Non-pigmented ciliary epithelial cell (primary cell): Measurements from ENCODE around the gene CLRN3.

Source experiments
- DNase-seq: peaks from one replicate; pipeline ENCODE4 v3.0.0-alpha.2; 2010; ENCODE audit warnings: low read depth

CLRN3 gene

GRCh38 chr10:127919418-127920271 is 26.9 kb upstream of the CLRN3 start:
- no peak for DNase-seq

DNA sequence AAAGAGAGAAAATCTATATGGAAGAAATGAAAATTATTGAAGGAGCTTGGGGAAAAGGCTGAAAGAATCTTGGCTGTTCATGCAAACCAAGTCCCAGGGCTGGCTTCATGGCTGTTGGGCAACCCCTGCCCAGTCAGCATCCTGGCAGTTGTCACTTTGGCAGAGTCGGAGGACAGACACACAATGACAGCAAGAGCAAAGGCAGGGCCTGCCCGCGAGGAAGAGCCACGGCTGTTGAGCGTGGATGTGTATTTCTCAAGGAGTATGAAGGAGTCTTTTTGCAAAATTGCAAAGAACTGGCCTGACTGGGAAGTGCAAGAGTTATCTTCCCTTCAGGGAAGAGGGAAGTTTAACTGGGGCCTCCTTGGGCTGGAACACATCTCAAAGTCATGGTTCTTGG is 25.8 kb upstream of the CLRN3 start:
- no peak for DNase-seq

GRCh38 chr10:127916826-127917225 is 24.1 kb upstream of the CLRN3 start:
- DNase-seq, result no peak

GRCh38 chr10:127915324-127915723 is 22.6 kb upstream of the CLRN3 start:
- no peak for DNase-seq

GRCh38 chr10:127913368-127913759 is 20.6 kb upstream of the CLRN3 start:
- DNase-seq, result no peak

DNA sequence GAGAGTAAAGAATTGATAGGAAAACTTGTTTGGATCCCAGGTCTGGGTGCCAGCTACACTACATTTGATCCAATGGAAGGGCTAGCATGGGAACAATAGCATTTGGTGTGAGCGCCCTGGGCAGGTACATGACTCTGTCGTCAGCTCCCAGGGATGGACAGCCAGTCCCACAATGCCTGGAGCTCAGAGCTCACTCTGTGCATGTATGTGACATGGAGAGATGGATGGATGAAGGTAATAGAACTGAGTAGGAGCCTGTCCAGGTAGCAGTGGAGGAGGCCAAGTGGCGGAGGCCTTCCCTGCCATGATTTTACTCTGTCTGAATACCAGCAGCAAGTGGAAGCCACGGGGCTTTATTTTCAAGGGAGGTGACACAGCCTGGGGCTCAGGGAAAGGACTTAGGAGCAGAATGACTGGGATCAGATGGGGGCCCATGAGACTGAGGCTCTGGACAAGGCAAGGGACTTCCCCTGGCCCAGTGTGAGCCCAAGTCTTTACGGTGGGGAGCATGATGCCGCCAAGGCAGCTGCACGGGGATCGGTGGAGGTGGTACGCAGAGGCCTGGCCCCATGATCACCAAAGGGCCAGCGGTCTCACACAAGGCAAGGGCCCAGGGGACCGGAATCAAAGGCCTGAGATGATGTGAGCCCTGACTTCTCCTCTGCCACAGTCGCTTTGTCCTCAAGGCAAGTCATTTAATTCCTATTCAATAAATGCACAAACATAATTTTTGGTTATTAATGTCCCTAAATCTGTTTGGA is 20.0 kb upstream of the CLRN3 start:
- no peak for DNase-seq

DNA sequence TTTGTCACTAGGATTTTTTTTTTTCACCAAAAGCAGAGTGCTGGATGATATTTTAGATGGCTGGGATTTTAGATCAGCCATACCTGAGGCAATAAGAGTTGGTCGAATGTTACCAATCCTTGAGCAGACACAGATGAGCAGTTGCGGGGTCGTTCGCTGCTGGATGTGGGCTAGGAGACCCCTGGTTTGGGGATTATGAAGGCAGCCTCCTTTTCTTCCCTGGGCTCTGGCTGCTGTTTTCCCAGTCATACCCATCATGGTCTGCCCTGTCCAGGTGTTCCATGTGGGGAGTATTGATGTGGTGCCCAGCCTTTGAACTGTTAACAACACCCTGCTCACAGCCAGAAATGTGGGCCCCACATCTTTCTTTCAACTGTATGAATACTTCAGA is 19.1 kb upstream of the CLRN3 start:
- no peak for DNase-seq

- no peak for DNase-seq
Observed at GRCh38 chr10:127911218-127911866, 18.6 kb upstream of the CLRN3 start.

DNA sequence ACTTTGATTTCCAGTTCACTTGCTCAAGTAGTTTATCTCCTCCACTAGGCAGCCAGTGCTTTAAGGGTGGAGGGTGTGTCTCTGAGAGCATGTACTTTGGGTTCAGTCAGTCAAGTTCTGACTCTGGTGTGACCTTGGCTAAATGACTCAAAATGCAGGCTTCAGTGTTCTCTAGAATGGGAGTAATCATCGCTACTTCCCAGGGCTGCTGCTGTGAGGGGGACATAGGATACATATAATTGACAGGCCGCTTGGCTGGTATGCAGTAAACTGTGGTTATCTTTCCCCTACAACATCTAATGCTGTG is 17.7 kb upstream of the CLRN3 start:
- DNase-seq, result no peak

- no peak for DNase-seq
Observed at GRCh38 chr10:127909716-127910463, 17.1 kb upstream of the CLRN3 start.

DNA sequence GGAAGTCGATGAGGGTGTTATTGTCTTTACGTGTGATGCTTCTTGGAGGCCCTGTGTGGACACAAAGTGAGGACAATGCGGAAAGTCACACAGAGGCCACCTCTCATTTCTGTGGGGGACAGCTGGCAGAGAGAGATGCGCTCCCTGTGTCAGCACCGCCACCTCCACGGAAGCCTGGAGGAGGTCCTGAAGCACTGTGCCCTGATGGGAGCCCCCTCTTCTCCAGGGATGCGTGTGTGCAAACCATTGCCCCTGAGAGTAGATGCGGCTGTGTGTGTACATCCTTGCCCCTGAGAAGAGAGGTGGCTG is 16.2 kb upstream of the CLRN3 start:
- no peak for DNase-seq

DNA sequence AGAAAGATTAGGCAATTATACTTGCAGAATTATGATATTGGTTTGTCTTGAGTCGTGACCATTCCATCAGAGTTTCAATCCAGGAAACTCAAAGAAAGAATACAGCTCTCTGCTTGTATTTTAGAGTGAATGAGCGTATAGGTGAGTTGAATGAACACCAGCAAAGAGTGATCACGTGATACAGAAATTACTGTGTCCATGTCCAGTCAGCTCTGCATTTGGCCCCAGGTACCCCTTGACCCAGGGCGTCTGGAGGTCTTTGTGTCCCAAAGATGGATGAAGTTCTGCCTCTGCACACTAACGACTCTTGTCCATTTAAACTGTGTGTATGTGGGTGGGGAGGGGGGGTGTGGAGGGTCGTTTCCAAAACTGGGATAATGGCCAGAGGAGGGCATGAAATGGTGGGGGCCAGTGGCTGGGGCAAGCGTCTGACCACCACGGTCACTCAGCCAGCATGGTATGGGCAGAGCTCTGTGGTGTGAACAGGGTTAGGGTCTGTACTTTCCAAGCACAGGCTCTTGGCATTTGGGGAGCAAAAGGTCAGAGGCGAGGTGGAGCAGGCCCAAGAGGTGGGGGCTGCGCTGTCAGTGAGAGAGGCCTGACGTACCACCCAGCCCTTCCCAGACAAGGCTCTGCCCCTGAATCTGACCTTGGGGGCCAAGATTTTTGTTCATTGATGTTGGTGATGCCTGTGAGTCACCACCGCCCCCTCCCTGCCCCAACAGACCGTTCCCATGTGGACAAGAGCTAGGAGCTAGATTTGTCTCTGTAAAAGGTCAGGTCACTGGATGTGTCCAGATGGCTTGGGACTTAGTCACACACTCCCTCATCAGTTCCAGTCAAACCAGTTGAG is 15.6 kb upstream of the CLRN3 start:
- DNase-seq, result peak; percentile 61

DNA sequence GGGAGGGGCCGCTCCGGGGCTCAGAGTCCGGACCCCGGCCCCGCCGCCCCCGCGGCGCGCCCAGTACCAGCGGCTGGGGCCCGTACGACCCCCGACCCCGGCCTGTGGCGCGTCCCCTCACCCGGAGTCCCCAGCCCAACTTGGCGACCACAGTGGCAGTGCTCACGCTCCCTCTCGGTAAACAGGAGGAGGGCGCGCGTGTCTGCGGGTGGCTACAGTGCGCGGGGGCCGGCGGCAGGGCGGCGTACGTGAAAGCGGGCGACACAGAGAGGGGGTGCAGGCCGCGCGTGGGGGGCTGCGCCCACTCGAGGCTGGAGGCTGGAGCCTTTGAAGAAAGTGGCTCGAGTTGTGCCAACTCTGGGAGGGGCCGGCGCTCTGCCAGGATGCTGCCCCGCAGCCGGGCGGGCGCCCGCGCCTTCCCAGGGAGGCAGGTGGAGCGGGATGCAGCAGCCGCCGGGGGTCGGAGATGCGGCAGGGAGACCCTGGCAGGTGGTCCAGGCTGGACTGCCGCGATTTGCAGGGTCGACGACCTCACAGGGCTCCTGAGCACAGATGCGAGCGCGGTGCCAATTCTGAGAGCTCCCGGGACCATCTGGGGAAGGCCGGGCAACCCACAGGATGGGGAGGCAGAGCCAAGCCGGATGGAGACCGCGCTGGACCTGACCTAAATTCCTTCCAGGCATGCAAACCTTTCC is 14.8 kb upstream of the CLRN3 start:
- no peak for DNase-seq

DNA sequence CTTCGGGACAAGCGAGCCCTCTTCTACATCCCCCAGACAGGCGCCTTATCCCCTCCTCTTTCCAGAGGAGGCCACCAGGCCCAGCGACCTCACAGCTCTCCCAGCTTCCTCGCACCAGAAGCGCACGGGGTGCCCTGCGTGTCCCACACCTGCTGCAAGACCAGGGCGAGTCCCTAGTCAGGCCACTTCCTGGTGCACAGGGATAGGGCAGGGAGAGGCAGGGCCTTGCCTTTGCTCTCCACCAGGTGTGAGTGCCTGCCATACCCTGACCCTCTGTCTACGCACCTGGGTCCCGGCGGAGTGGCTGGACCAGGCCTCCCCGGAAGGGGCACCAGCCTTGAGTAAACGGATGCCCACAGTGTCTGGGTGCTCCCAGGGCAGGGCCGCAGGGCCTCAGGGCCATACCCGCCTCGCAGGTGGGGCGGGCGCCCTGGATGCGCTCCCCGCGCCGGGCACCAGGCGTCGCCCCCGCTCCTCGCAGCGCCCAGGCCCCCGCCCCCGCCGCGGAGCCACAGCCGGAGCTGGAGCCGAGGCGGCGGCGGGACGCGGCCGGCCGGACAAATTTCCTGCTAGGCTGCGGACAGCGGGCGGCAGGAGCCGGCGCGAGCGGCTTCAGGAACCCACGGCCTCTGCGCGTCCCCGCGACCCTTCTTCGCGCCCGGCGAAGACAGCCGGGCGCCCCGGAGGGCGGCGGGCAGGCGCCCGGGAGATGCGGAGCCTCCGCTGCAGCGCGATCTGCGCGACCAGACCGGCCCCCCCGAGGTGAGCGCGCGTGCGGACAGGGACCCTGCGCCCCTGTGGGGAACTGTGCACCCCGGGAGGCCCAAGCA is 14.0 kb upstream of the CLRN3 start, which contains the start of gene PTPRE:
TSS of gene PTPRE (plus strand) at position 556 of the 830 bp plus-strand sequence. CDS start 133,779 bp downstream, outside the sequence.
- DNase-seq, result no peak

GRCh38 chr10:127905848-127906261 is 13.1 kb upstream of the CLRN3 start:
- no peak for DNase-seq

- no peak for DNase-seq
Observed at GRCh38 chr10:127905001-127905847, 12.5 kb upstream of the CLRN3 start.

- no peak for DNase-seq
Observed at GRCh38 chr10:127904311-127905000, 11.7 kb upstream of the CLRN3 start.

- no peak for DNase-seq
Observed at GRCh38 chr10:127903789-127904188, 11.0 kb upstream of the CLRN3 start.
